PC-3 (cell line): ENCODE data around the gene C11orf91. TPM values are rescaled to one million over a fixed set of nuclear protein-coding genes. Genes with fewer than 3 reads are reported as not detected.

ENCODE experiments used
- ATAC-seq: fragments of 200-7000 bp; cut with Tn5 transposase; 2 replicates; pipeline ENCODE4 v1.9.1; 2020; ENCODE audit warnings: mild to moderate bottlenecking, moderate library complexity
- BruUV-seq: library from RNA; stranded (reverse); fragments of 400-500 nt; replicated peaks from 2 replicates; lab custom pipeline; 2021; lab: Mats Ljungman, UMichigan
- CTCF ChIA-PET: fragments of 300-600 bp; sonication (Branson Sonifier 250); formaldehyde crosslinking; loops from one replicate; lab custom pipeline; 2022; ENCODE audit warnings: antibody characterized with exemption; lab: Charles Lee
- POLR2A ChIA-PET: fragments of 300-600 bp; sonication (Branson Sonifier 250); formaldehyde crosslinking; loops from one replicate; lab custom pipeline; 2022; ENCODE audit warnings: antibody characterized with exemption; ENCODE audit not compliant: unreplicated experiment; lab: Charles Lee
- DNase-seq: peaks from one replicate; pipeline ENCODE4 v3.0.0-alpha.2; 2015
- H2AFZ ChIP-seq: fragments of 300-600 bp; sonication (generic); 2 replicates; pipeline ENCODE4 v1.6.0; 2016; ENCODE audit warnings: antibody characterized with exemption, low read length
- H3F3A ChIP-seq: fragments of 300-600 bp; sonication (generic); one replicate; pipeline ENCODE4 v1.6.0; 2017; ENCODE audit warnings: antibody characterized with exemption, low read length, control low read depth, mild to moderate bottlenecking; ENCODE audit not compliant: unreplicated experiment
- H3K27ac ChIP-seq: fragments of 300-600 bp; sonication (generic); 2 replicates; pipeline ENCODE4 v1.5.1; 2016; ENCODE audit warnings: mild to moderate bottlenecking, low read length
- H3K27me3 ChIP-seq: fragments of 300-600 bp; sonication (generic); 2 replicates; pipeline ENCODE4 v1.6.1; 2016; ENCODE audit warnings: low read length, mixed read lengths
- H3K36me3 ChIP-seq: fragments of 300-600 bp; sonication (generic); 2 replicates; pipeline ENCODE4 v1.6.1; 2016; ENCODE audit warnings: low read depth, mixed run types, low read length, mixed read lengths
- H3K4me1 ChIP-seq: fragments of 300-600 bp; sonication (generic); 2 replicates; pipeline ENCODE4 v1.5.1; 2016; ENCODE audit warnings: low read length; ENCODE audit not compliant: insufficient read depth
- H3K4me2 ChIP-seq: fragments of 300-600 bp; sonication (generic); 2 replicates; pipeline ENCODE4 v1.6.0; 2016; ENCODE audit warnings: low read length
- H3K4me3 ChIP-seq: fragments of 300-600 bp; sonication (generic); 2 replicates; pipeline ENCODE4 v1.5.1; 2016; ENCODE audit warnings: mild to moderate bottlenecking, low read length, mixed read lengths
- H3K79me2 ChIP-seq: fragments of 300-600 bp; sonication (generic); 2 replicates; pipeline ENCODE4 v1.6.1; 2017; ENCODE audit warnings: low read length, mixed read lengths
- H3K9ac ChIP-seq: fragments of 300-600 bp; sonication (generic); 2 replicates; pipeline ENCODE4 v1.6.0; 2016; ENCODE audit warnings: mild to moderate bottlenecking, low read length
- H3K9me2 ChIP-seq: fragments of 300-600 bp; sonication (generic); replicated peaks from 2 replicates; pipeline ENCODE4 v1.6.1; 2016; ENCODE audit warnings: mixed run types, low read length, mixed read lengths
- H3K9me3 ChIP-seq: fragments of 300-600 bp; sonication (generic); 2 replicates; pipeline ENCODE4 v1.6.1; 2016; ENCODE audit warnings: low read length, mixed read lengths
- H4K20me1 ChIP-seq: fragments of 300-600 bp; sonication (generic); 2 replicates; pipeline ENCODE4 v1.6.1; 2016; ENCODE audit warnings: low read length, mixed read lengths
- CTCF ChIP-seq: fragments of 300-600 bp; sonication (generic); conservative IDR thresholded peaks from 2 replicates; pipeline ENCODE4 v1.5.1; 2017; ENCODE audit warnings: antibody characterized with exemption, low read depth, mild to moderate bottlenecking, low read length
- EZH2 ChIP-seq: fragments of 300-600 bp; sonication (generic); IDR thresholded peaks from one replicate; pipeline ENCODE4 v1.6.1; 2017; ENCODE audit warnings: antibody characterized with exemption, mild to moderate bottlenecking, low read length; ENCODE audit not compliant: unreplicated experiment
- EZH2phosphoT487 ChIP-seq: fragments of 300-600 bp; sonication (generic); IDR thresholded peaks from 2 replicates; pipeline ENCODE4 v1.6.1; 2018; ENCODE audit warnings: mild to moderate bottlenecking, antibody characterized with exemption, low read length, borderline replicate concordance
- intact Hi-C: fragments of 100-400 bp; cut with micrococcal nuclease; formaldehyde crosslinking; loops from 2 replicates; pipeline ENCODE4 v1.9.0; 2023
- total RNA-seq: library from RNA; depleted of rRNA; stranded (reverse); fragments of >200 nt; gene quantifications from 2 replicates; pipeline ENCODE4 v1.2.3, GENCODE V29; 2014

C11orf91 gene
- total RNA-seq, 1 experiment from 2014 or later = not detected

GRCh38 chr11:33694346-33695050 is 6.1 kb downstream of the C11orf91 start:
- Histone ChIP-seq H3K36me3 (no peaks in the 10 kb centered on the region), H3K4me3 (no peak overlapping the region), H3K27ac (peak overlapping the region; percentile 100; the same call in 1 of the 2 replicates), H3F3A (peaks cover 11% of the 10 kb centered on the region), H3K79me2 (no peaks in the 10 kb centered on the region), H3K9me2 (no peaks in the 10 kb centered on the region), H4K20me1 (no peaks in the 10 kb centered on the region), H3K4me2 (no peak overlapping the region), H3K27me3 (no peaks in the 10 kb centered on the region), H2AFZ (no peak overlapping the region), H3K9ac (no peak overlapping the region), H3K4me1 (peaks cover 50% of the 10 kb centered on the region), H3K9me3 (no peaks in the 10 kb centered on the region)
- ATAC-seq (no peak), DNase-seq (no peak)
- intact Hi-C loops = loop anchor here (10.0 kb wide), 1 partner anchor 110 kb away; no protein-coding TSS in a partner anchor
- TF ChIP-seq EZH2 = no peak
- TF ChIP-seq CTCF = no peak
- no peak for TF ChIP-seq EZH2phosphoT487
- CTCF ChIA-PET = interaction anchor here (0.8 kb wide), 1 partner anchor 48 kb away, joined by 3 read pairs; no protein-coding TSS in a partner anchor
- POLR2A ChIA-PET = interaction anchor here (0.6 kb wide), 1 partner anchor 108 kb away, joined by 3 read pairs; no protein-coding TSS in a partner anchor
- BruUV-seq = no TSS peak

- no peaks in the 10 kb centered on the region for H3K27me3 ChIP-seq
- H3K79me2 ChIP-seq = no peaks in the 10 kb centered on the region
- H2AFZ ChIP-seq = no peak overlapping the region
- H3K9me3 ChIP-seq = no peaks in the 10 kb centered on the region
- TF ChIP-seq EZH2 (no peak), CTCF (no peak), EZH2phosphoT487 (no peak)
- peak overlapping the region; percentile 100 for H3K27ac ChIP-seq
- H3K9me2 ChIP-seq = no peaks in the 10 kb centered on the region
- peak overlapping the region; percentile 97 for H3K9ac ChIP-seq
- no peaks in the 10 kb centered on the region for H4K20me1 ChIP-seq
- intact Hi-C loops = loop anchor here (10.0 kb wide), 1 partner anchor 112 kb away; no protein-coding TSS in a partner anchor
- peak overlapping the region; percentile 77 for H3K4me2 ChIP-seq
- CTCF ChIA-PET = interaction anchor here (0.5 to 5.3 kb wide), 4 partner anchors 9 to 72 kb away, joined by 3 to 44 read pairs (median 6); partner anchors contain the start of gene C11orf91
- no peak overlapping the region for H3K4me3 ChIP-seq
- POLR2A ChIA-PET = interaction anchor here (0.6 to 3.5 kb wide), 8 partner anchors 9 to 241 kb away, joined by 3 to 45 read pairs (median 6); partner anchors contain the start of genes C11orf91 and CD59
- no peaks in the 10 kb centered on the region for H3K36me3 ChIP-seq
- ATAC-seq = no peak
- peaks cover 22% of the 10 kb centered on the region for H3F3A ChIP-seq
- H3K4me1 ChIP-seq = peaks cover 70% of the 10 kb centered on the region
- no peak for DNase-seq
- BruUV-seq = TSS peak; percentile 44
Measured at GRCh38 chr11:33692541-33692940, 8.1 kb downstream of the C11orf91 start.
